Measurements from ENCODE around the gene ATAD2B. TPM values are rescaled to one million over a fixed set of nuclear protein-coding genes. Genes with fewer than 3 reads are reported as not detected.

ATAD2B gene
- polyA plus RNA-seq, 1 experiment = 6.0 TPM

DNA sequence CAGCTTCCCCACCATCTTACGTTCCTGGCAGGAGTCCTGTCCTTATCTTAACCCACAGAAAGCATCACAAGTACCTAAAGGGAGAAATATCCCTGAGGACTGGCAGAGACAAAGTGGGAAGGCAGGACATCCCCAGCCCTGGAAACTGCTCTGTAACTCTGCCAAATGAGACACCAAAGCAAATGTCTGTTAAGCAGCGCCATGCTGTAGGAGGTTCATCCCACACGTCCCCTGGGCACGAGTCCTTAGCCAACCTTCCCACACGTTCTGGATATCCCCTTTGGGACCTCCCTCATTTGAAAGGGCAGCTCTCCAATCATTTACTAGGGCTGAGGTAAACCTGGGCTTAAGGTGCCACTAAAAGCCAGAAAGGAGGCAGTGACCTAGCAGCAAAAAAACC lies 207.2 kb downstream of the ATAD2B start:
- TF ChIP-seq CTCF (IDR thresholded peaks at IDR 0.05; ENCODE audit: low read depth, low read length) = no peak
- H3K9me3 ChIP-seq (ENCODE audit: control insufficient read depth, insufficient read depth, low read length) = peaks cover 5% of the 10 kb centered on the region
- H3K27ac ChIP-seq (ENCODE audit: low read depth, low read length) = no peak overlapping the region
- POLR2A ChIA-PET = no interaction called here
- CTCF ChIA-PET = interaction anchor here (1.3 kb wide), 1 partner anchor 105 kb away, joined by 3 read pairs; no protein-coding TSS in a partner anchor
- no peaks in the 10 kb centered on the region for H3K27me3 ChIP-seq (ENCODE audit: control insufficient read depth, insufficient read depth, low read length)
- no peak overlapping the region for H3K4me3 ChIP-seq (ENCODE audit: low read depth, low read length)
- DNase-seq (ENCODE audit: low read depth, low spot score) = no peak

GRCh38 chr2:23718931-23719700 lies 207.8 kb downstream of the ATAD2B start:
- no peak overlapping the region for H3K4me3 ChIP-seq (ENCODE audit: low read depth, low read length)
- POLR2A ChIA-PET = no interaction called here
- no peaks in the 10 kb centered on the region for H3K27me3 ChIP-seq (ENCODE audit: control insufficient read depth, insufficient read depth, low read length)
- no peak overlapping the region for H3K27ac ChIP-seq (ENCODE audit: low read depth, low read length)
- no peak for TF ChIP-seq CTCF (IDR thresholded peaks at IDR 0.05; ENCODE audit: low read depth, low read length)
- no peak for DNase-seq (ENCODE audit: low read depth, low spot score)
- peaks cover 5% of the 10 kb centered on the region for H3K9me3 ChIP-seq (ENCODE audit: control insufficient read depth, insufficient read depth, low read length)
- CTCF ChIA-PET = interaction anchor here (1.3 kb wide), 1 partner anchor 105 kb away, joined by 3 read pairs; no protein-coding TSS in a partner anchor

GRCh38 chr2:23713351-23713750 lies 213.6 kb downstream of the ATAD2B start:
- DNase-seq (ENCODE audit: low read depth, low spot score) = no peak
- no peak overlapping the region for H3K27ac ChIP-seq (ENCODE audit: low read depth, low read length)
- no peaks in the 10 kb centered on the region for H3K27me3 ChIP-seq (ENCODE audit: control insufficient read depth, insufficient read depth, low read length)
- no peak for TF ChIP-seq CTCF (IDR thresholded peaks at IDR 0.05; ENCODE audit: low read depth, low read length)
- no peak overlapping the region for H3K4me3 ChIP-seq (ENCODE audit: low read depth, low read length)
- ChIA-PET POLR2A (no interaction called here), CTCF (interaction anchor here (0.7 kb wide), 1 partner anchor 30 kb away, joined by 4 read pairs; no protein-coding TSS in a partner anchor)
- no peaks in the 10 kb centered on the region for H3K9me3 ChIP-seq (ENCODE audit: control insufficient read depth, insufficient read depth, low read length)

DNA sequence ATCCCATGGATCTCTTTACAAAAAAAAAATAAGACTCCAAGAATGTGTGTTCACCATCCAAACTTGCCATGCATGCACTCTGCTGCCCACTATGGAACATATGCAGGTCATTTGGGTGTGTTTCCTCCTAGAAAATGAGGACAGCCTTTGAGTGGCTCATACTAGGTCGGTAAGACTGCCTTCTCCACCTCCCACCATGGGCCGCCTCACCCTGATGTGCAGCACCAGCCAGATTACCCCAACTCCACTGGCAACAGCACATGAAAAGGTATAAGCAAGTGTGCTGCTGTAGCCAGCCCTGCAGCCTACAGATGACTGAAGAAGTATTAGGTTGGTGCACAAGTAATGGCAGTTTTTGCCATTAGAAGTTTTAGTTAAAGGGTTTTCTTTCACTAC lies 214.2 kb downstream of the ATAD2B start:
- Histone ChIP-seq H3K9me3 (ENCODE audit: control insufficient read depth, insufficient read depth, low read length) (no peaks in the 10 kb centered on the region), H3K27me3 (ENCODE audit: control insufficient read depth, insufficient read depth, low read length) (no peaks in the 10 kb centered on the region), H3K27ac (ENCODE audit: low read depth, low read length) (no peak overlapping the region), H3K4me3 (ENCODE audit: low read depth, low read length) (no peak overlapping the region)
- no peak for TF ChIP-seq CTCF (IDR thresholded peaks at IDR 0.05; ENCODE audit: low read depth, low read length)
- CTCF ChIA-PET = no interaction called here
- no peak for DNase-seq (ENCODE audit: low read depth, low spot score)
- POLR2A ChIA-PET = no interaction called here

DNA sequence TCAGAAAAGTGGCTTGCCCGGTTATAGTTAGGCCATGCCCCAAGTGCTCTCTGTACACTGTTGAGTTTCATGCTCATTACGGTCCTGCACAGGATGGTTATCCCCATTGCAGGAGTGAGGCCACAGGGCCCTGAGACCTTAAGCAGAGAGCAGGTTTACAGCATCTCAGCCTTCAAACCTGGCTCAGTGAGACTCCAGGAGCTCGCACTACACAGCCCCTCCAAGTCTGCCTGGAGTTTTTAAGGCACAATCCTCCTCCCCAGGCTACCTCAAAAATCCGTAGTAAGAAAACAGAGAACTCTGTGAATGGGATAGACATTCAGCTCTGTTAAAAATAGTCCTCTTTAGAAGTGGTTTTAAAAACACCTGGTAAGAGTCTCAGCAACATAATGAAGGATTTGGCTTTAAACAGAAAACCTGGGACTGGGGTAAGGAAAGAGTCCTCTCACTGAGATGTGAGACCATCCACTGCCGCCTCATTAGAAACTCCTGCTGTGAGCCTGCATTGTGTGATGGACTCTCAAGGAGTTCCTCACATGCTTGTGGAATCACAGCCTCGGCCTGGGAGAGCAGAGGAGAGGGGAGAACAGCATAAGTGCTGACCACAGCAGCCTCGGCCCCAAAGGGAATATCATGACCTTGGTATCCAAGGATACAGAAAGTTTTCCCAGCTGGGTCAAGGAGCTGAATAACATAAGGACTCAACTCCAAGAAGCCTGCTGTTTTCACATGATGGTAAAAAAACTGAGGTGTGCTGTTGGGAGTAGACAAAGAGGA lies 214.8 kb downstream of the ATAD2B start:
- no peak for TF ChIP-seq CTCF (IDR thresholded peaks at IDR 0.05; ENCODE audit: low read depth, low read length)
- no peaks in the 10 kb centered on the region for H3K27me3 ChIP-seq (ENCODE audit: control insufficient read depth, insufficient read depth, low read length)
- H3K9me3 ChIP-seq (ENCODE audit: control insufficient read depth, insufficient read depth, low read length) = no peaks in the 10 kb centered on the region; the same call in 1 of the 2 replicates
- H3K27ac ChIP-seq (ENCODE audit: low read depth, low read length) = no peak overlapping the region
- ChIA-PET POLR2A (no interaction called here), CTCF (no interaction called here)
- H3K4me3 ChIP-seq (ENCODE audit: low read depth, low read length) = no peak overlapping the region
- no peak for DNase-seq (ENCODE audit: low read depth, low spot score)
